IMR-90 (cell line): ENCODE data around the gene MIEF2. TPM values are rescaled to one million over a fixed set of nuclear protein-coding genes. Genes with fewer than 3 reads are reported as not detected.
A peak's percentile ranks its signal among the peaks of the same experiment; 100 is the strongest.

Experiments
- ATAC-seq: fragments of 200-7000 bp; cut with Tn5 transposase; 2 replicates; pipeline ENCODE4 v1.9.1; 2020; ENCODE audit warnings: low read depth, mild to moderate bottlenecking, moderate library complexity
- BruUV-seq: library from RNA; stranded (reverse); fragments of 400-500 nt; replicated peaks from 2 replicates; lab custom pipeline; 2021; lab: Mats Ljungman, UMichigan
- CTCF ChIA-PET: fragments of 300-600 bp; formaldehyde crosslinking; extraction: SDS; loops from one replicate; lab custom pipeline; 2021; ENCODE audit warnings: antibody characterized with exemption; lab: Yijun Ruan, JAX
- POLR2A ChIA-PET: fragments of 300-600 bp; sonication (Branson Sonifier 250); formaldehyde crosslinking; loops from one replicate; lab custom pipeline; 2022; ENCODE audit warnings: antibody characterized with exemption; ENCODE audit not compliant: unreplicated experiment; lab: Charles Lee
- DNase-seq: peaks from one replicate; pipeline ENCODE4 v3.0.0; 2013
- H2AFZ ChIP-seq: replicated peaks from 2 replicates; pipeline ENCODE3; 2013; ENCODE audit warnings: low read length, mild to moderate bottlenecking; ENCODE audit not compliant: poor library complexity
- H2AK5ac ChIP-seq: 2 replicates; pipeline ENCODE4 v1.6.1; 2013; ENCODE audit warnings: low read depth, low read length, inconsistent platforms
- H2AK9ac ChIP-seq: replicated peaks from 2 replicates; pipeline ENCODE3; 2013; ENCODE audit warnings: mild to moderate bottlenecking, low read depth, low read length, moderate library complexity; ENCODE audit not compliant: poor library complexity
- H2BK120ac ChIP-seq: 2 replicates; pipeline ENCODE4 v1.6.1; 2013; ENCODE audit warnings: low read depth, low read length, inconsistent platforms
- H2BK15ac ChIP-seq: 3 replicates; pipeline ENCODE4 v1.6.1; 2013; ENCODE audit warnings: low read depth, low read length, inconsistent platforms
- H2BK20ac ChIP-seq: 2 replicates; pipeline ENCODE4 v1.6.1; 2013; ENCODE audit warnings: low read depth, mild to moderate bottlenecking, inconsistent platforms, low read length, moderate library complexity
- H2BK5ac ChIP-seq: 2 replicates; pipeline ENCODE4 v1.6.1; 2013; ENCODE audit warnings: mild to moderate bottlenecking, low read depth, low read length, inconsistent platforms; ENCODE audit not compliant: poor library complexity, severe bottlenecking
- H3K14ac ChIP-seq: replicated peaks from 2 replicates; pipeline ENCODE4 v1.6.1; 2013; ENCODE audit warnings: low read depth, low read length, inconsistent platforms
- H3K18ac ChIP-seq: 2 replicates; pipeline ENCODE4 v1.6.1; 2013; ENCODE audit warnings: low read depth, low read length, control low read depth
- H3K23ac ChIP-seq: 2 replicates; pipeline ENCODE4 v1.6.1; 2013; ENCODE audit warnings: low read depth, low read length, inconsistent platforms
- H3K27ac ChIP-seq: 2 replicates; pipeline ENCODE4 v1.5.1; 2013; ENCODE audit warnings: mild to moderate bottlenecking, control low read depth, low read length; ENCODE audit not compliant: insufficient read depth
- H3K27me3 ChIP-seq: 2 replicates; pipeline ENCODE4 v1.6.1; 2013; ENCODE audit warnings: low read length; ENCODE audit not compliant: control insufficient read depth, insufficient read depth
- H3K36me3 ChIP-seq: 2 replicates; pipeline ENCODE4 v1.6.1; 2013; ENCODE audit warnings: low read length, mixed read lengths; ENCODE audit not compliant: control insufficient read depth, insufficient read depth
- H3K4ac ChIP-seq: 2 replicates; pipeline ENCODE4 v1.6.1; 2013; ENCODE audit warnings: low read depth, low read length, inconsistent platforms
- H3K4me1 ChIP-seq: 2 replicates; pipeline ENCODE4 v1.6.1; 2013; ENCODE audit warnings: low read length, mixed read lengths; ENCODE audit not compliant: control insufficient read depth, insufficient read depth
- H3K4me2 ChIP-seq: 2 replicates; pipeline ENCODE4 v1.6.1; 2013; ENCODE audit warnings: low read depth, mild to moderate bottlenecking, control low read depth, low read length, moderate library complexity
- H3K4me3 ChIP-seq: 2 replicates; pipeline ENCODE4 v1.5.1; 2013; ENCODE audit warnings: low read depth, mild to moderate bottlenecking, control low read depth, low read length, moderate library complexity; ENCODE audit not compliant: insufficient read depth
- H3K56ac ChIP-seq: 2 replicates; pipeline ENCODE4 v1.6.1; 2013; ENCODE audit warnings: low read length, inconsistent platforms; ENCODE audit not compliant: insufficient read depth; ENCODE audit errors: extremely low read depth
- H3K79me1 ChIP-seq, 2 experiments: 2 replicates each; pipeline ENCODE4 v1.6.1; 2013; ENCODE audit warnings: low read length in 2 of 2, inconsistent platforms in 1 of 2, low read depth in 1 of 2
- H3K9ac ChIP-seq: 2 replicates; pipeline ENCODE4 v1.6.1; 2013; ENCODE audit warnings: low read depth, low read length, control low read depth
- H3K9me1 ChIP-seq: 2 replicates; pipeline ENCODE4 v1.6.1; 2013; ENCODE audit warnings: low read length, inconsistent platforms; ENCODE audit not compliant: insufficient read depth
- H3K9me3 ChIP-seq: 2 replicates; pipeline ENCODE4 v1.6.1; 2013; ENCODE audit warnings: low read length; ENCODE audit not compliant: control insufficient read depth, insufficient read depth
- H4K20me1 ChIP-seq: 2 replicates; pipeline ENCODE4 v1.6.1; 2013; ENCODE audit warnings: low read length, inconsistent platforms; ENCODE audit not compliant: insufficient read depth
- H4K5ac ChIP-seq: 2 replicates; pipeline ENCODE4 v1.6.1; 2013; ENCODE audit warnings: mild to moderate bottlenecking, low read depth, low read length, control low read depth
- H4K8ac ChIP-seq, 2 experiments: 2 replicates each; pipeline ENCODE4 v1.6.1; 2013; ENCODE audit warnings: low read depth in 2 of 2, low read length in 2 of 2, control low read depth in 1 of 2, inconsistent platforms in 1 of 2
- H4K91ac ChIP-seq: 2 replicates; pipeline ENCODE4 v1.6.1; 2013; ENCODE audit warnings: low read depth, low read length, inconsistent platforms; ENCODE audit not compliant: insufficient read depth
- CTCF ChIP-seq: conservative IDR thresholded peaks from 2 replicates; pipeline ENCODE4 v1.5.1; 2012; ENCODE audit warnings: mild to moderate bottlenecking, low read depth, low read length, improper control_type of control experiment
- FOS ChIP-seq: fragments of 150-350 bp; IDR thresholded peaks from 2 replicates; pipeline ENCODE4 v1.6.1; 2016; ENCODE audit warnings: low read depth, low read length
- MAZ ChIP-seq: IDR thresholded peaks from 2 replicates; pipeline ENCODE4 v1.6.1; 2012; ENCODE audit warnings: low read depth, mild to moderate bottlenecking, low read length, improper control_type of control experiment, moderate library complexity, borderline replicate concordance
- MXI1 ChIP-seq: IDR thresholded peaks from 2 replicates; pipeline ENCODE4 v1.6.1; 2012; ENCODE audit warnings: low read depth, mild to moderate bottlenecking, low read length, moderate library complexity, borderline replicate concordance
- RCOR1 ChIP-seq: IDR thresholded peaks from 2 replicates; pipeline ENCODE4 v1.6.1; 2012; ENCODE audit warnings: mild to moderate bottlenecking, low read length, improper control_type of control experiment; ENCODE audit not compliant: insufficient replicate concordance
- SMC3 ChIP-seq: fragments of 150-350 bp; IDR thresholded peaks from 2 replicates; pipeline ENCODE4 v1.6.1; 2016; ENCODE audit warnings: low read depth, mild to moderate bottlenecking, antibody characterized with exemption, low read length, moderate library complexity
- WGBS, 2 experiments: methylation state at CpG; one replicate each; pipeline versions ENCODE4 v1.1.5 to v1.1.7; 2013; ENCODE audit warnings: missing lambda C conversion rate in 2 of 2; ENCODE audit not compliant: insufficient read length in 1 of 2; ENCODE audit errors: extremely low coverage in 2 of 2; 5-methylcytosine and 5-hydroxymethylcytosine counted together
- dilution Hi-C: fragments of 300-500 bp; cut with HindIII; formaldehyde crosslinking; loops from one replicate; pipeline ENCODE4 v1.14.3; 2018; ENCODE audit warnings: low sequenced_read_pairs; ENCODE audit not compliant: unreplicated experiment
- in situ Hi-C: fragments of 300-500 bp; cut with MboI; formaldehyde crosslinking; loops from 3 replicates; pipeline ENCODE4 v1.14.3; 2019; ENCODE audit warnings: low sequenced_read_pairs, inconsistent platforms, mixed read lengths
- intact Hi-C: fragments of 100-400 bp; cut with micrococcal nuclease; formaldehyde crosslinking; loops from 2 replicates; pipeline ENCODE4 v1.10.0; 2022
- polyA plus RNA-seq, 3 experiments: library from polyadenylated mRNA; depleted of rRNA; stranded (reverse); fragments of >200 nt; gene quantifications; 2 replicates each; pipeline ENCODE4 v1.2.3, GENCODE V29; 2012; ENCODE audit warnings: low replicate concordance in 1 of 3
- total RNA-seq: library from RNA; depleted of rRNA; stranded (reverse); fragments of >200 nt; gene quantifications from 2 replicates; pipeline ENCODE4 v1.2.3, GENCODE V29; 2012
- TF ChIP-seq, protein P1 (sequence below): fragments of 150-350 bp; IDR thresholded peaks from 2 replicates; pipeline ENCODE4 v1.6.1; 2016; ENCODE audit warnings: low read depth, mild to moderate bottlenecking, low read length, moderate library complexity, borderline replicate concordance
- TF ChIP-seq, protein P2 (sequence below): fragments of 150-350 bp; IDR thresholded peaks from 2 replicates; pipeline ENCODE4 v1.6.1; 2017; ENCODE audit warnings: mild to moderate bottlenecking, antibody characterized with exemption, low read length, low read depth

MIEF2 gene
- total and polyA plus RNA-seq, 2 of the 4 experiments (the other 2 are of a cell fraction): 9.1 to 26.6 TPM

- peak overlapping the region; percentile 100 for H3K23ac ChIP-seq
- H4K20me1 ChIP-seq: peaks cover 25% of the 10 kb centered on the region
- no peaks in the 10 kb centered on the region for H3K27me3 ChIP-seq
- BruUV-seq: no TSS peak
- WGBS, 2 experiments: 0% methylated on average over 3 of the region's 16 CpGs; no CpG with 5 or more reads in 1 of the 2 experiments
- H3K79me1 ChIP-seq: peaks cover 27 to 84% of the 10 kb centered on the region in 2 experiments
- peak overlapping the region; percentile 94 for H3K56ac ChIP-seq
- dilution Hi-C loops (no loop called here), intact Hi-C loops (loop anchor here (2.0 kb wide), 1 partner anchor 33 kb away; the partner anchor contains the start of gene LLGL1), in situ Hi-C loops (no loop called here)
- peak overlapping the region; percentile 99 for H2BK5ac ChIP-seq
- peak overlapping the region; percentile 51 to 99 for H4K8ac ChIP-seq
- H3K9me1 ChIP-seq: peaks cover 12% of the 10 kb centered on the region; the same call in 1 of the 2 replicates
- peak overlapping the region; percentile 98 for H3K4me2 ChIP-seq
- H3K27ac ChIP-seq: peak overlapping the region; percentile 94
- ATAC-seq (peak; percentile 72), DNase-seq (peak; percentile 62)
- peak overlapping the region; percentile 99 for H3K18ac ChIP-seq
- peak overlapping the region; percentile 95 for H2BK120ac ChIP-seq
- ChIA-PET POLR2A (no interaction called here), CTCF (no interaction called here)
- H2AK9ac ChIP-seq: peak overlapping the region; percentile 100
- H3K14ac ChIP-seq: peak overlapping the region; percentile 100
- H3K9me3 ChIP-seq: no peaks in the 10 kb centered on the region
- H2BK15ac ChIP-seq: no peak overlapping the region; the same call in 2 of the 3 replicates
- H3K4me1 ChIP-seq: peaks cover 18% of the 10 kb centered on the region
- H2AFZ ChIP-seq: peak overlapping the region; percentile 99
- peak overlapping the region; percentile 97 for H2AK5ac ChIP-seq
- peak overlapping the region; percentile 100 for H3K4ac ChIP-seq
- H4K91ac ChIP-seq: peak overlapping the region; percentile 100
- TF ChIP-seq, protein P1, sequence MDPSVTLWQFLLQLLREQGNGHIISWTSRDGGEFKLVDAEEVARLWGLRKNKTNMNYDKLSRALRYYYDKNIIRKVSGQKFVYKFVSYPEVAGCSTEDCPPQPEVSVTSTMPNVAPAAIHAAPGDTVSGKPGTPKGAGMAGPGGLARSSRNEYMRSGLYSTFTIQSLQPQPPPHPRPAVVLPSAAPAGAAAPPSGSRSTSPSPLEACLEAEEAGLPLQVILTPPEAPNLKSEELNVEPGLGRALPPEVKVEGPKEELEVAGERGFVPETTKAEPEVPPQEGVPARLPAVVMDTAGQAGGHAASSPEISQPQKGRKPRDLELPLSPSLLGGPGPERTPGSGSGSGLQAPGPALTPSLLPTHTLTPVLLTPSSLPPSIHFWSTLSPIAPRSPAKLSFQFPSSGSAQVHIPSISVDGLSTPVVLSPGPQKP: no peak
- TF ChIP-seq RCOR1: no peak
- no peak for TF ChIP-seq SMC3
- TF ChIP-seq MAZ: peak; percentile 74
- peak; percentile 13; the same call in 1 of the 2 replicates for TF ChIP-seq FOS
- TF ChIP-seq MXI1: peak; percentile 33; the same call in 1 of the 2 replicates
- no peak for TF ChIP-seq CTCF
- TF ChIP-seq, protein P2, sequence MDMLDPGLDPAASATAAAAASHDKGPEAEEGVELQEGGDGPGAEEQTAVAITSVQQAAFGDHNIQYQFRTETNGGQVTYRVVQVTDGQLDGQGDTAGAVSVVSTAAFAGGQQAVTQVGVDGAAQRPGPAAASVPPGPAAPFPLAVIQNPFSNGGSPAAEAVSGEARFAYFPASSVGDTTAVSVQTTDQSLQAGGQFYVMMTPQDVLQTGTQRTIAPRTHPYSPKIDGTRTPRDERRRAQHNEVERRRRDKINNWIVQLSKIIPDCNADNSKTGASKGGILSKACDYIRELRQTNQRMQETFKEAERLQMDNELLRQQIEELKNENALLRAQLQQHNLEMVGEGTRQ: no peak; the same call in 1 of the 2 replicates
- H4K5ac ChIP-seq: peak overlapping the region; percentile 98
- H2BK20ac ChIP-seq: no peak overlapping the region
- H3K9ac ChIP-seq: peak overlapping the region; percentile 96
- H3K36me3 ChIP-seq: peaks cover 35% of the 10 kb centered on the region
- H3K4me3 ChIP-seq: peak overlapping the region; percentile 100
Observed at GRCh38 chr17:18257982-18258355, 2.5 kb upstream of the MIEF2 start.
